Endothelial cell of umbilical vein (primary cell): ENCODE data around the gene FSIP1. TPM values are rescaled to one million over a fixed set of nuclear protein-coding genes. Genes with fewer than 3 reads are reported as not detected.

Experiments
- BruUV-seq: library from RNA; stranded (reverse); fragments of 400-500 nt; replicated peaks from 2 replicates; lab custom pipeline; 2021; lab: Mats Ljungman, UMichigan
- CTCF ChIA-PET: fragments of 300-600, 350-600 bp; sonication (Branson Sonifier 250); formaldehyde crosslinking; loops from one replicate; lab custom pipeline; 2021; ENCODE audit warnings: antibody characterized with exemption, inconsistent platforms; lab: Charles Lee
- POLR2A ChIA-PET: fragments of 300-600, 350-600 bp; sonication (Branson Sonifier 250); formaldehyde crosslinking; loops from one replicate; lab custom pipeline; 2021; ENCODE audit warnings: antibody characterized with exemption, inconsistent platforms; lab: Charles Lee
- DNase-seq: peaks from one replicate; pipeline ENCODE4 v3.0.0-alpha.2; 2011; ENCODE audit warnings: low read depth, low spot score
- FAIRE-seq: peaks from 2 replicates; lab custom pipeline; 2011; peaks lifted over from hg19 to GRCh38; lab: Jason Lieb, UNC
- H2AFZ ChIP-seq: 2 replicates; pipeline ENCODE4 v1.6.0; 2012; ENCODE audit warnings: low read depth, low read length, control low read depth, inconsistent platforms
- H3K27ac ChIP-seq: 2 replicates; pipeline ENCODE4 v1.5.1; 2011; ENCODE audit warnings: low read depth, mild to moderate bottlenecking, control low read depth, low read length, moderate library complexity; ENCODE audit not compliant: insufficient read depth
- H3K27me3 ChIP-seq, 2 experiments: 2 replicates each; pipeline versions ENCODE4 v1.6.0 to v1.6.1; 2011; ENCODE audit warnings: low read length in 2 of 2, mixed read lengths in 1 of 2; ENCODE audit not compliant: control insufficient read depth in 2 of 2, insufficient read depth in 2 of 2
- H3K36me3 ChIP-seq, 2 experiments: 2 replicates in 1 of 2; 3 replicates in 1 of 2; pipeline ENCODE4 v1.5.1; 2011; ENCODE audit warnings: low read length in 2 of 2, mild to moderate bottlenecking in 1 of 2, moderate library complexity in 1 of 2; ENCODE audit not compliant: control insufficient read depth in 2 of 2, insufficient read depth in 2 of 2; ENCODE audit errors: extremely low read depth in 1 of 2
- H3K4me1 ChIP-seq: 3 replicates; pipeline ENCODE4 v1.5.1; 2011; ENCODE audit warnings: mild to moderate bottlenecking, low read length; ENCODE audit not compliant: control insufficient read depth, insufficient read depth; ENCODE audit errors: extremely low read depth
- H3K4me2 ChIP-seq: 2 replicates; pipeline ENCODE4 v1.6.1; 2011; ENCODE audit warnings: low read length, control low read depth, mixed read lengths; ENCODE audit not compliant: insufficient read depth
- H3K4me3 ChIP-seq, 3 experiments: fragments of 200-600 bp in 1 of 3; sonication (generic), shearing (Covaris generic) in 1 of 3; replicated peaks in 1 of 3; 2 replicates each; pipeline ENCODE4 v1.5.1; 2011 to 2016; ENCODE audit warnings: control low read depth in 3 of 3, low read length in 3 of 3, mild to moderate bottlenecking in 2 of 3, inconsistent platforms in 1 of 3, low read depth in 1 of 3, moderate library complexity in 1 of 3; ENCODE audit not compliant: insufficient read depth in 1 of 3
- H3K79me2 ChIP-seq: 2 replicates; pipeline ENCODE4 v1.6.0; 2012; ENCODE audit warnings: low read length, inconsistent platforms; ENCODE audit not compliant: control insufficient read depth, insufficient read depth
- H3K9ac ChIP-seq: replicated peaks from 2 replicates; pipeline ENCODE3; 2011; ENCODE audit warnings: low read length, control low read depth; ENCODE audit not compliant: insufficient read depth; ENCODE audit errors: extremely low read depth
- H3K9me1 ChIP-seq: replicated peaks from 3 replicates; pipeline ENCODE4 v1.6.0; 2011; ENCODE audit warnings: mild to moderate bottlenecking, low read length; ENCODE audit not compliant: control insufficient read depth, insufficient read depth; ENCODE audit errors: extremely low read depth
- H3K9me3 ChIP-seq: replicated peaks from 2 replicates; pipeline ENCODE4 v1.5.1; 2012; ENCODE audit warnings: low read length, inconsistent platforms; ENCODE audit not compliant: control insufficient read depth, insufficient read depth
- H4K20me1 ChIP-seq: replicated peaks from 2 replicates; pipeline ENCODE3; 2011; ENCODE audit warnings: mild to moderate bottlenecking, low read length; ENCODE audit not compliant: control insufficient read depth, insufficient read depth; ENCODE audit errors: extremely low read depth
- FOS ChIP-seq: IDR thresholded peaks from 2 replicates; pipeline ENCODE4 v1.6.1; 2011; ENCODE audit warnings: mild to moderate bottlenecking, low read length, moderate library complexity, borderline replicate concordance; ENCODE audit not compliant: insufficient read depth
- GATA2 ChIP-seq: IDR thresholded peaks from 2 replicates; pipeline ENCODE4 v1.7.0; 2011; ENCODE audit warnings: low read depth, mild to moderate bottlenecking, moderate library complexity, mixed read lengths, low read length; ENCODE audit not compliant: insufficient read length, insufficient read depth
- JUN ChIP-seq: IDR thresholded peaks from 2 replicates; pipeline ENCODE4 v1.6.1; 2011; ENCODE audit warnings: borderline replicate concordance, low read depth; ENCODE audit not compliant: insufficient read length, insufficient read depth
- MYC ChIP-seq: IDR thresholded peaks from one replicate; pipeline ENCODE4 v1.6.1; 2011; ENCODE audit warnings: mild to moderate bottlenecking, low read depth, low read length
- POLR2A ChIP-seq: IDR thresholded peaks from 2 replicates; pipeline ENCODE4 v1.6.1; 2012; ENCODE audit warnings: low read depth, mild to moderate bottlenecking, control low read depth, low read length
- dilution Hi-C: fragments of 300-500 bp; cut with MboI; formaldehyde crosslinking; loops from one replicate; pipeline ENCODE4 v1.15.0; 2019; ENCODE audit warnings: low sequenced_read_pairs; ENCODE audit not compliant: extremely low pct_ligation_motif_present
- intact Hi-C: fragments of 100-400 bp; cut with micrococcal nuclease; formaldehyde crosslinking; loops from one replicate; pipeline ENCODE4 v1.10.0; 2022
- polyA plus RNA-seq, 4 experiments: library from polyadenylated mRNA; depleted of rRNA in 3 of 4; stranded (reverse) in 3 of 4; unstranded in 1 of 4; fragments of >200 nt; gene quantifications; 2 replicates each; pipeline versions ENCODE4 v1.2.1 to v1.2.3, GENCODE V29; 2011 to 2012; ENCODE audit warnings: missing spikeins in 1 of 4
- total RNA-seq: library from RNA; stranded (reverse); gene quantifications from 2 replicates; pipeline ENCODE4 v1.2.3, GENCODE V29; 2021
- TF ChIP-seq, protein P1 (sequence below), 2 donors: IDR thresholded peaks; 1 replicate in 1 of 2; 2 replicates in 1 of 2; pipeline ENCODE4 v1.5.1; 2011; ENCODE audit warnings: low read length in 2 of 2, mild to moderate bottlenecking in 2 of 2, moderate library complexity in 2 of 2, control low read depth in 1 of 2, inconsistent platforms in 1 of 2, low read depth in 1 of 2; ENCODE audit not compliant: insufficient read depth in 1 of 2; ENCODE audit errors: extremely low read depth in 1 of 2
- TF ChIP-seq, protein P2 (sequence below): IDR thresholded peaks from 2 replicates; pipeline ENCODE4 v1.6.1; 2011; ENCODE audit not compliant: insufficient read depth, insufficient read length

FSIP1 gene
- total and polyA plus RNA-seq, 2 donors (not counting 3 experiments of a cell fraction or from before 2014, with no cell fraction given) = 0.23 to 1.1 TPM

DNA sequence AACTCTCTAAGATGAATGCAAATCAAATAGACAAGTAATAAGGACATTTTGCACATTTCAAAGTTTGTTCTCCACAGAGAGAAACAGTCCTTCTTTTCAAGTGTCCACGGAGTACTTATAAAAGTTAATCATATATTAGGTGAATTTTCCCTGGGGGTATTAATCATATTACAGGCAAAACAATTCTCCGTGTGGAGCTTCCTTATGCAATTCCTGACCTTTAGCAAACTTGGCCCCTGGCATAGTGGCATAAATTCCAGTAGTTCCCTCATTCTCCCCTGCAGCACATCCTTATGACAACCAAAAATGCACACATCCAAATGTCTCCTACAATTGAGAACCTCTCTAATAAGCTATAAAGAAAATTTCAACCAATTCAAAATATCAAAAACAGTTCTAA, 34.4 kb downstream of the FSIP1 start:
- DNase-seq (no peak), FAIRE-seq (no peak)
- Histone ChIP-seq H3K4me2 (no peak overlapping the region), H4K20me1 (no peaks in the 10 kb centered on the region), H3K79me2 (no peaks in the 10 kb centered on the region), H2AFZ (no peak overlapping the region), H3K9me1 (no peaks in the 10 kb centered on the region), H3K27me3 (no peaks in the 10 kb centered on the region), H3K36me3 (no peaks in the 10 kb centered on the region), H3K4me1 (peaks cover 4% of the 10 kb centered on the region), H3K9me3 (no peaks in the 10 kb centered on the region), H3K27ac (no peak overlapping the region), H3K9ac (no peak overlapping the region), H3K4me3 (no peak overlapping the region)
- no TSS peak for BruUV-seq
- no peak for TF ChIP-seq POLR2A
- no peak for TF ChIP-seq GATA2
- no peak for TF ChIP-seq MYC
- TF ChIP-seq, protein P1, sequence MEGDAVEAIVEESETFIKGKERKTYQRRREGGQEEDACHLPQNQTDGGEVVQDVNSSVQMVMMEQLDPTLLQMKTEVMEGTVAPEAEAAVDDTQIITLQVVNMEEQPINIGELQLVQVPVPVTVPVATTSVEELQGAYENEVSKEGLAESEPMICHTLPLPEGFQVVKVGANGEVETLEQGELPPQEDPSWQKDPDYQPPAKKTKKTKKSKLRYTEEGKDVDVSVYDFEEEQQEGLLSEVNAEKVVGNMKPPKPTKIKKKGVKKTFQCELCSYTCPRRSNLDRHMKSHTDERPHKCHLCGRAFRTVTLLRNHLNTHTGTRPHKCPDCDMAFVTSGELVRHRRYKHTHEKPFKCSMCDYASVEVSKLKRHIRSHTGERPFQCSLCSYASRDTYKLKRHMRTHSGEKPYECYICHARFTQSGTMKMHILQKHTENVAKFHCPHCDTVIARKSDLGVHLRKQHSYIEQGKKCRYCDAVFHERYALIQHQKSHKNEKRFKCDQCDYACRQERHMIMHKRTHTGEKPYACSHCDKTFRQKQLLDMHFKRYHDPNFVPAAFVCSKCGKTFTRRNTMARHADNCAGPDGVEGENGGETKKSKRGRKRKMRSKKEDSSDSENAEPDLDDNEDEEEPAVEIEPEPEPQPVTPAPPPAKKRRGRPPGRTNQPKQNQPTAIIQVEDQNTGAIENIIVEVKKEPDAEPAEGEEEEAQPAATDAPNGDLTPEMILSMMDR (IDR thresholded peaks at IDR 0.05; ENCODE audit: extremely low read depth in 1 of 2, insufficient read depth in 1 of 2, low read depth in 1 of 2, low read length in 2 of 2) = no peak
- intact Hi-C loops = no loop called here
- dilution Hi-C loops = no loop called here
- ChIA-PET POLR2A (no interaction called here), CTCF (interaction anchor here (0.6 to 1.9 kb wide), 3 partner anchors 9 to 63 kb away, joined by 3 to 26 read pairs (median 4); no protein-coding TSS in a partner anchor)

- POLR2A ChIA-PET = no interaction called here
- dilution Hi-C loops = no loop called here
Measured at GRCh38 chr15:39747326-39747725, 35.3 kb downstream of the FSIP1 start.

More at GRCh38 chr15:39747326-39747725, 35.3 kb downstream of the FSIP1 start:
- FAIRE-seq (no peak), DNase-seq (peak; percentile 71)
- Histone ChIP-seq H3K79me2 (no peaks in the 10 kb centered on the region), H3K9me3 (no peaks in the 10 kb centered on the region), H3K9ac (no peak overlapping the region), H3K4me1 (peaks cover 4% of the 10 kb centered on the region), H2AFZ (no peak overlapping the region), H3K27me3 (no peaks in the 10 kb centered on the region), H3K4me3 (no peak overlapping the region), H3K4me2 (no peak overlapping the region), H4K20me1 (no peaks in the 10 kb centered on the region), H3K36me3 (no peaks in the 10 kb centered on the region), H3K27ac (no peak overlapping the region), H3K9me1 (no peaks in the 10 kb centered on the region)
- intact Hi-C loops = no loop called here
- CTCF ChIA-PET = interaction anchor here (1.9 kb wide), 2 partner anchors 10 to 62 kb away, joined by 4 to 26 read pairs; no protein-coding TSS in a partner anchor
- no TSS peak for BruUV-seq
- TF ChIP-seq, protein P2, sequence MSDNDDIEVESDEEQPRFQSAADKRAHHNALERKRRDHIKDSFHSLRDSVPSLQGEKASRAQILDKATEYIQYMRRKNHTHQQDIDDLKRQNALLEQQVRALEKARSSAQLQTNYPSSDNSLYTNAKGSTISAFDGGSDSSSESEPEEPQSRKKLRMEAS = no peak
- TF ChIP-seq JUN (peak; percentile 65), FOS (peak; percentile 62)
